Islet precursor cell (in vitro differentiated cells): ENCODE measurements around the gene EPM2AIP1.
"Not testable (repeated sequence)": the region's sequence is repeated elsewhere in the genome, so short reads cannot be mapped to it uniquely, and the experiment has no call there.

Source experiments
- DNase-seq: peaks from one replicate; pipeline ENCODE4 v3.0.0-alpha.2; 2018

The EPM2AIP1 gene

DNA sequence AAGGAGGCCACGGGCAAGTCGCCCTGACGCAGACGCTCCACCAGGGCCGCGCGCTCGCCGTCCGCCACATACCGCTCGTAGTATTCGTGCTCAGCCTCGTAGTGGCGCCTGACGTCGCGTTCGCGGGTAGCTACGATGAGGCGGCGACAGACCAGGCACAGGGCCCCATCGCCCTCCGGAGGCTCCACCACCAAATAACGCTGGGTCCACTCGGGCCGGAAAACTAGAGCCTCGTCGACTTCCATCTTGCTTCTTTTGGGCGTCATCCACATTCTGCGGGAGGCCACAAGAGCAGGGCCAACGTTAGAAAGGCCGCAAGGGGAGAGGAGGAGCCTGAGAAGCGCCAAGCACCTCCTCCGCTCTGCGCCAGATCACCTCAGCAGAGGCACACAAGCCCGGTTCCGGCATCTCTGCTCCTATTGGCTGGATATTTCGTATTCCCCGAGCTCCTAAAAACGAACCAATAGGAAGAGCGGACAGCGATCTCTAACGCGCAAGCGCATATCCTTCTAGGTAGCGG lies at the start of gene EPM2AIP1:
Gene EPM2AIP1, minus strand, starts transcription at position 326 of the 520 bp plus-strand sequence. Its CDS starts 54 bp downstream, at position 272.
- peak; percentile 100 for DNase-seq

DNA sequence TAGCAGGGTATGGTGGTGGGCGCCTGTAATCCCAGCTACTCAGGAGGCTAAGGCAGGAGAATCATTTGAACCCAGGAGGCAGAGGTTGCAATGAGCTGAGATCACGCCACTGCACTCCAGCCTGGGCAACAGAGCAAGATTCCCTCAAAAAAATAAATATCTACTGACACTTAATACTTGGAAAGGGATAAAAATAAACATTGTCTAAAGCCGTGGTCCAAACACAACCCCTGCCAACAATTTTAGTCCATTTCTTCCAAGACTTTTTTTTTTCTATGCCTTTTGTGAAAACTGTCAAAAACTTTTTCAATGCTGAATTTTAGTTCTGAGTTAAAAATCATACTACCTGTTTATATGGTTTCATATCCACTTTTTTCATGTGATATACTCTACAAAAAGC lies 49.8 kb upstream of the EPM2AIP1 start:
- DNase-seq, result not testable (repeated sequence)

DNA sequence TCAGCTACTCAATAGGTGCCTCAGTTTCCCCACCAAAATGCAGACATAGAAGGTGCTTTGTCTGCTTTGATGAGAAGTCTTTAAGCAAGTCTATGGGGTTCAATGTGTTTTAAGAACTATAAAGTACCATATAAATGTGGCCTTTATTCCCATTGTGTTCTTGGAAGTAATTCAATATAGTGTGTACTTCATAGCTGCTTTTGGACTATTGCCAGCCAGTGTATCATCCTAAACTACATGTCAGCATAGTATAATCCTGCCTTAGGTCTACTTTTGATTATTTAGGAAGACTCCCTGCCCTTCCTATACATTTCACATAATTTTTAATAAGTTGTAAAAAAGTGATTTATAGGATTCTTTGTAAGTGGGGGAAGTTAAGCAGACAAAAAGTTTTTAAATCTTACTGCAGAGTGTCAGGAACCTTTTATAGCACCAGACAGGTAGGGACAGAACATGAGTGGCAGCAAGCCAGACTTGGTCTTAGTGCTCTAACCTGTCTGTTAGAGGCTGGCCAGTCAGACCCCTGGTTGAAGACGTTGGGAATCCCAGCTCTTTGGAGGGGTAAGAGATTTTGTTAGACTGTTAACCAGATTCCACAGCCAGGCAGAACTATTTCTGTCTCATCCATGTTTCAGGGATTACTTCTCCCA lies 48.7 kb upstream of the EPM2AIP1 start:
- no peak for DNase-seq

DNA sequence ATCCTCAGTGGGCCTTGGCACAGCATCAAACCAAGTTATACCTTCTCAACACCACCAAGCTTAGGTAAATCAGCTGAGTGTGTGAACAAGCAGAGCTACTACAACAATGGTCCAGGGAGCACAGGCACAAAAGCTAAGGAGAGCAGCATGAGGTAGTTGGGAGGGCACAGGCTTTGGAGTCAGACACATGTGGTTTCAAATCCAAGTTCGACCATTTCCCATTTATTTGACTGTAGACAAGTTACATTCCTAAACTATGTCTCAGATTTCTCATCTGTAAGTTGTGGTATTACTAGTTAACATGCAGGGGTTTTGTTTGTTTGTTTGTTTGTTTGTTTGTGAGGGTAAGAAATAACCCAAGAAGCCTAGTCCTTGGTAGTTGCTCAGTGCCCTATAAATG lies 47.3 kb upstream of the EPM2AIP1 start:
- DNase-seq, result no peak

DNA sequence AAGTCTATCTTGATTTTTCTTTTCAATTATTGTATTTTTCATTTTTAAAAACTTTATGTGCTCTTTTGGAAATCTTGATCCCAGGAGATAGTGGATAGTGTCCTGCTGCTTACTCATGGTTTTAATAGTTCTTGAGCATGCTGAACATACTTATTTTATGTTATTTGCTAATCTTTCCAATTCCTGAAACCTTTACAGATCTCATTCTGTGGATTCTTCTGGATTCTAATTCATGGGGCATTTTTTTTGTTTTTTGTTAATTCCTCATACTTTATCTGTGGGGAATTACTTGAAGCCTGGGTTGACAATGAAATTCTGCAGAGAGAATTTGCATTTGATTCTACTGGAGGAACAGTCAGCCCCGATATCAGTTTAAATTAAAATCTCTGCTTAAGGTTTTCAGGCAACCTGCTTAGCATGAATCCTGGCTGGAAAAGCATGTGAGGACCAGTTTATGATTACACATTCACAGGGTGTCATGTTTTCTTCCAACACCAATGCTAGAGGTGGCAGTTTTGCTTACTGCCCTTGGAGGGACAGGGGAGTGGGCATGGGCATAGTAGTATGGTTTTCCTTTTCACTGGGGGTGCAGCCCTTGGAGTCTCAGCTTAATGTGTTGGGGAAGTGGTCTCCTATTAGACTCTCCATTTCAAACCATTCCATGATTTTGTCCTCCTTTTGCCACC lies 46.4 kb upstream of the EPM2AIP1 start:
- DNase-seq, result no peak

DNA sequence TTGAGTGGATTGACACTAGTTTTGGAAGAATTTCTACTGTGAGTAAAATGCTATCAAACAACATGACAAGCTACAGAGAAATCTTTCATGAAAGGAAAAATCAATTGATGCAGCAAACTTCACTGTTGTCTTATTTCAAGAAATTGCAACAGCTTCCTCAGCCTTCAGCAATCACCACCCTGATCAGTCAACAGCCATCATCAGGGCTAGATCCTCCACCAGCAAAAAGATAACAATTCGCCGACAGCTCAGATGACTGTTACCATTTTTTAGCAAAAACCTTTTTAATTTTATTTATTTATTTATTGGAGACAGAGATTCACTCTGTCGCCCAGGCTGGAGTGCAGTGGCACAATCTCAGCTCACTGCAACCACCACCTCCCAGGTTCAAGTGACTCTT lies 44.4 kb upstream of the EPM2AIP1 start:
- no peak for DNase-seq

DNA sequence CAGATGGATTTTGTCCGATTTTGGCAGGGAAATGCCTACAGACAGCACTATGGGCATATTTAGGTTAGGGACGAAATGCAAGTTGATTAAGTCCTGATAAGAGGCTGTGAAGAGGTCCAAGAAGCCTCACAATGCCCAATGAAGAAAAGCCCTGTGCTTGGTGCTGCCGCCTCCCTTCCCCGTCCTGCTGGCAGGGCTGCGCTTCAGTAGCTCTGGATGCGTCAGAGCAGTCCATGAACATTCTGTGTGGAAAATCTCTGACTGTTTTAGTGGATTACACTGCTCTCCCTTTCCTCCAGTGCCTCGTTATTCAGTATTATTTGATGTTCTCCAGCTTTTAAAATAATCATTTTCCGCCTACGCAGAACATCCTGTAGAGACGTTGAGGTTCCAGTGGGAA lies 40.0 kb upstream of the EPM2AIP1 start:
- DNase-seq, result no peak

DNA sequence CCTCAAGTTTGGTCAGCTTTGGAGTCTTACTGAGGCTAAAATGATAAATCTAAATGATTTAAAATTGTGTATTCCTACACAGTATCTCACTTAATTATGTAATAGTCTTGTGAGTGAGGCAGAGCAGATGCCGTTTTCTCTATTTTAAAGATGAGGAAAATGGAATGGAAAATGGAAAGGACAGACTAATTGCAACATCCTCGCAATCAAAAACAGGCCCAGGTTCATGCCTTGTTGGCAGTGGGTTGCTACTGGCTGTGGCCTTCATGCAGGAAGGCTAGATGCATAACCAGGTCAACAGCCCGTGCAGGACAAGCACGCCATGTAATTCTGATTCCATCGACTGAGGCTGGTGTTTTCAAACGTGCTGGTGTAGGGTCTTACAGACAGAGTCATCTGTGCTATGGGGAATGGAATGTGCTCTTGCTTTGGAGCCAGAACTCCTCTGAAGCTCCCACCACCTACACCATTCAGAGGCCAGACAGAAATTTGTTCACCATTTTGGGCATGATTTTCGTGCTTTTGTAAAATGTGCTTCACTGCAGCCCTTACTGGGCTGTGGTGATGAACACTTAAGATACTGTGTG lies 38.3 kb upstream of the EPM2AIP1 start:
- no peak for DNase-seq

DNA sequence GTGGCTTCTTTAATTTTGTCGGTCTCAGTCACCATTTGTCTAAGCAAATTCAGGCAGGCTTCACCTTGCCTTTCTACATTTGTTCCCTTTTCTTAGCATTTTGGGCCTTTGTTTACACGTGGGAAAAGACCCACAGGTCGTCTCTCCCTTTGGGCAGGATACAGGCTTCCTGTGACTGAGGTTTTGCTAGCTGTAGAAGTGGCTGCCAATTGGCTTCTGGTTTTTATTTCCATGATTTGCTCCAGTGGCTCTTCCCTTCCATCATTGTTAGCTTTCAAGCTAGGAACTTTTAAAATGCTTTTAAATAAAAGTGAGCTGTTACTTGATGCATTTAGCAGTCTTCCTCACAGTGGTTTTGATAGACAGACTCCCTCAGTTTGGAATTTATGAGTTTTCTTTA lies 37.7 kb upstream of the EPM2AIP1 start:
- DNase-seq, result no peak

DNA sequence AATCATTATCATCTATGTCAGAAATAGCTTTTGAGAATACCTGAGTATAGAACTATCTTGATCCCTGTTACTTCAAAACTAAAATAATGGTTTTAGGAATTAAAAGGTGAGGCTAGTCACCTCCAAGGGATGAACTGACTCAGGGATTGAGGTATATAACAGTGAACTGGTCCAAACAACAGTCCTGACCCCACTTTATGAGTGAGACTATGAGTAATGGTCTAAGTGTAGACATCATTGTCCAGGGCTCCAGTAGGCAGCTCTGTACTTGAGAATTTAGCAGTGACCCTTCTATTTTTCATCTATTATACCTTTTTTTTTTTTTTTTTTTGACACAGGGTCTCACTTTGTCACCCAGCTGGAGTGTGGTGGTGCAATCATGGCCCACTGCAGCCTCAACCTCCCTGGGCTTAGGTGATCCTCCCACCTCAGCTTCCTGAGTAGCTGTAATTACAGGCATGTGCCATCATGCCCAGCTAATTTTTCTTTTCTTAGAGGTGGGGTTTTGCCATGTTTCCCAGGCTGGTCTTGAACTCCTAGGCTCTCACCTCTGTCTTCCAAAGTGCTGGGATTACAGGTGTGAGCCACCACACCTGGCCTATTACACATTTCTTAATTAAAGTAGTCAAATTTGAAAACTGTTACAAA lies 36.7 kb upstream of the EPM2AIP1 start:
- no peak for DNase-seq

DNA sequence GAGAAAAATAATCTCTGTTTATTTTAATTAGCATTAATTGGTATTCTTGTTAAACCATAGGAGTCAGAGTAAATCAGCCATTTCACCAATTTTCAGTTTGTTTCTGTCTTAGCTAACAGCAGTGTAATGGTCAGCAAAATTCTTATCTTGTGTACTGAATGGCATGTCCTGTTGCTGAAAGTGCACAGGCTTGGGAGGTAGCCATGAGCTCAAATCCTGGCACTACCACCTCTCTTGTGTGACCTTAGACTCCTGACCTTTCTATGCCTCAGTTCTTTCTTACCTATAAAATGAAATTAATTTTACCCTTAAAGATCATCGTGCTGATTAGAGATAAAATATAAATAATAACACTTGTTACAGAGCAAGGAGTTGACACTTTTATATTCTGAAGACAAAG lies 36.2 kb upstream of the EPM2AIP1 start:
- no peak for DNase-seq

DNA sequence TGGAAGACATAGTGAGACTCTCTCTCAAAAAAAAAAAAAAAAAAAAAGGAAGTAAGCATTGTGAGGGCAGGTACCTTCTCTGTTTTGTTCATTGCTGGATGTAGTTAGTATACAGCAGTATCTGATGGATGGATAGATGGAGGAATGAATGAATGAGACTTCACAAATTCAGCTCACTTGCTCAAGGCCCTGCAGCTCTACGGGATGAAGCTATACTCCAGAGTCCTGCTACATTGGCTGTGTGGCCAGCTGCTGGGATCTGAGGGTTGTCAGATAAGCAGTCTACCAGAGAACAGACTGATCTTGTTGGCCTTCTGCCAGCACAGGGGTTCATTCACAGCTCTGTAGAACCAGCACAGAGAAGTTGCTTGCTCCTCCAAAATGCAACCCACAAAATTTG lies 35.4 kb upstream of the EPM2AIP1 start:
- no peak for DNase-seq

DNA sequence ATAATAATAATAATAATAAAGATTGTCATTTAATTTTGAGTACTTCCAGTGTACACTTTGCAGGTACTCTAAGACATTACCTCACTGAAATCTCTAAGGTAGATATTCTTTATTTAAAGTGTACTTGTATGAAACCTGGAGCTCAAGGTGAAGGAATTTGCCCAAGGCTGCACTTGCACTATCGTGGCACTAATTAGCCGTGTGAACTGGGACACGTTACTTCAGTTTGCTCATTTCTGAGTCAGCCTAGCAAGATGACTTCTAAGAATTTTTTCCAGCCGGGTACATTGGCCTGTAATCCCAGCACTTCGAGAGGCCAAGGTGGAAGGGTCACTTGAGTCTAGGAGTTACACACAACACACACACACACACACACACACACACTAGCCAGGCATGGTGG lies 33.9 kb upstream of the EPM2AIP1 start:
- DNase-seq, result no peak

DNA sequence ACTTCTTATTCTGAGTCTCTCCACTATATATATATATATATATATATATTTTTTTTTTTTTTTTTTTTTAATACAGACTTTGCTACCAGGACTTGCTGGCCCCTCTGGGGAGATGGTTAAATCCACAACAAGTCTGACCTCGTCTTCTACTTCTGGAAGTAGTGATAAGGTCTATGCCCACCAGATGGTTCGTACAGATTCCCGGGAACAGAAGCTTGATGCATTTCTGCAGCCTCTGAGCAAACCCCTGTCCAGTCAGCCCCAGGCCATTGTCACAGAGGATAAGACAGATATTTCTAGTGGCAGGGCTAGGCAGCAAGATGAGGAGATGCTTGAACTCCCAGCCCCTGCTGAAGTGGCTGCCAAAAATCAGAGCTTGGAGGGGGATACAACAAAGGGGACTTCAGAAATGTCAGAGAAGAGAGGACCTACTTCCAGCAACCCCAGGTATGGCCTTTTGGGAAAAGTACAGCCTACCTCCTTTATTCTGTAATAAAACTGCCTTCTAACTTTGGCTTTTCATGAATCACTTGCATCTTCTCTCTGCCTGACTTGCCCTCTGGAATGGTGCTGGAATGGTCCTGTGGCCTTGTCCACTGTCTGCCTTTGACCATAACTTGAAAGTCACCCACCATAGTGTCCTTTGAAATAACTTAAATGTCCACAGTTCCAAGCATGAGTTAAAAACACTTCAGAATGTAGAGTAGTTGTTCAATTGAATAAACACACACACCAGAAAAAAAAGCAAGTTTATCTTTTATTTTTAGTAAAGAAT lies 32.8 kb upstream of the EPM2AIP1 start:
- DNase-seq, result no peak

DNA sequence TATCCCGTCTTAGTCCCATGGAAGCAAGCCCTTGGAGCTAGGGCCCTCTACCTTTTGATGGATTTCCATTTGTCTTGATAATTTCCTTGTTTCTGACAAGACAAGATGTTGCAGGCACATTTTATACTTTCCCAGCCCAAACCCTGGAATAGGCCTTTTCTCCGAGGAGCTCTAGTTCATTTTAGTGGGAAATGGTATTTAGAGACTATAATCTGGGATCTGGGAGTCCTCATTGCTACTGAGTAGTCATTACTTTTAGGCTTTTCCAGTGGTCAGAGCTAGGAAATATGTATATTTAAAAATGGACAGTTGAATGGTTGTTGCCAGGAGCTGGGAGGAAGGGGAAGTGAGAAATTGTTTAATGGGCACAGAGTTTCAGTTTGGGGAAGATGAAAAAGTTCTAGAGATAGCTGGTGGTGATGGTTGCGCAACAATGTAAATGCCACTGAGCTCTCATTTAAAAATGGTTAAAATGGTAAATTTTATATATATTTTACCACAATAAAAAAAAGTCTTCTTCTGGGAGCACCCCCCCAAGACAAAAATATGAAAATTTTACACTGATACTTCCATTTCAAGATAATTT lies 32.0 kb upstream of the EPM2AIP1 start:
- DNase-seq, result no peak

DNA sequence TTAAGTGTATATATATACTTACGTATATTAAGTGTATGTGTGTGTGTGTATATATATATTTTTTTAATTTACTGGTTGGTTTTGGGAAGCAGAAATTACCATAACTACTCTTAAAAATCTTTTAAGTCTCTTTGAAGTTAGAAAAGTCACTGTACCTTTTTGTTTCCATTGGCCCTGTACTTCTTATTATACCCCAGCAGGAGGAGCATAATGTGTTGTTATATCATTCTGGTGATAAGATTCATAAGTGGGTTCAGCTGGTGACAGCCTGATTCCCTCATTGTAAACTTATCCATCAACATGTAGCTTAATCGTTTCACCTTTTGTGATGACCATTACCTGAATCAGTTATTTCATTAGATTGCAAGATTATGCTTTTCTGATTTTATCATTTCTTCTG lies 31.2 kb upstream of the EPM2AIP1 start:
- no peak for DNase-seq

DNA sequence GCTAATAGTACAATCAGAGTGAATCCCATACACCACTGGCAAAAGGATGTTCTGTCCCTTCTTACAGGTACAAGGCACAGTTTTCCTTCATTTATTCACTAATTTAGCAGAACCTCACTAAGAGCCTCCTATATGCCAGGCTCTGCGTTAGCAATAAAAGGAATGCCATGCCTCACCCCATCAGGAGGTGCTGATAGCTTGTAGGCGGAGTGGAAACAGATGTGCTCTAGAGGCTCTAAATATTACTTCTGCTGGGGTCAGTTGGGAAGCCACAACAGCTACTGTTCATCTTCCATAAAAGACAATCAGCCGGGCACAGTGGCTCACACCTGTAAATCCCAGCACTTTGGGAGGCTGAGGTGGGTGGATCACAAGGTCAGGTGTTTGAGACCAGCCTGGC lies 24.8 kb upstream of the EPM2AIP1 start:
- no peak for DNase-seq

DNA sequence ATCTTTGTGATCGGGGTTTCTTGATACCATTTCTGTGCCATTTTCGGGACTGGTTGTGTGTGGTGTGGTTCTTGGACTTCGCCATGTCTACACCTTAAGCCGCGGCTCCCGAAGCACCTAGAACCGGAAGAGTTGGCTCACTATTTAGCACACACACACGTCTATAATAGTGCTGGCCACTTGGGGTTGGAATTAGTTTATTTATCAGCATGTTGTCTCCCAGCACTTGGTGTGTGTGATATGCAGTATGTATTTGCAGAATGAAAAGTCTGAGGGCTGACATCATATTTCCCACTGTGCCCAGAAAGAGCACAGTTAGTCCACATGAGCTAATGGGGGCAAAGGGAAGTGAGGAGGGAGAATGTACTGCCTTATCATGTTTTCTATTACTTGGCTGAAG lies 24.0 kb upstream of the EPM2AIP1 start:
- no peak for DNase-seq

DNA sequence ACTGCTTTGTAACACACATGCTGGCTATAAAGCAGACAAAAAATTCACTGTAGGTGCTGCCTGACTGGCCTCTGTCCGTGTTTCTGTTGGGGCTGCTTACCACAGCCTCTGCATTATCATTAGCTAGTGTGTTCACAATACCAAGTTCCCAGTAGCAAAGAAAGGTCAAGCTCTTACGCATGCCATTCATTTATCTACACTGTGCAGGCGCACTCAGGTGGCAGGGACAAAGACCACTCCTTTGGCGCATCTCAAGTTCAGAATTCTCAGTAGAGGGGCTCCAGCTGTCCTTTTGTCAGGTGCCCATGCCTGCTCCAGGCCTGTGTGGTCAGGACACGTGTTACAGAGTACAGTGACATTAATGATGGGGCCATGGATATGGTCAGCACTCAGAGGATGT lies 22.7 kb upstream of the EPM2AIP1 start:
- no peak for DNase-seq

DNA sequence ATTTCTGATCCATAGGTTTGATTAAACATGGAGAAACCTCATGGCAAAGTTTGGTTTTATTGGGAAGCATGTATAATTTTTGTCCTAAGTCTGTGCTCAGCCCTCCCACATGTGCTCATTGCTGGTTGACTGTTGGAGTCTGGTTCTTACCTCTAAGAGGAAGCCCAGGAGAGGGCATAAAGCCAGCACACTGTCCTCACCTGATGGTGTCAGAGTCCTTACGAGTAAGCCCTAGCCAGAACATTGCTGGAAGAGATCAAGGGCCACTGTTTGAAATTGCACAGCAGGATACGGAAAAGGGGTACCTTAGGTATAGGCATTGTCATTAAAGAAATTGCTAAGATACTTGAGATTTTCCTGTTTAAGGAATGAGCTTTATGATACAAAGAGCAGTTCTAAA lies 21.7 kb upstream of the EPM2AIP1 start:
- no peak for DNase-seq

DNA sequence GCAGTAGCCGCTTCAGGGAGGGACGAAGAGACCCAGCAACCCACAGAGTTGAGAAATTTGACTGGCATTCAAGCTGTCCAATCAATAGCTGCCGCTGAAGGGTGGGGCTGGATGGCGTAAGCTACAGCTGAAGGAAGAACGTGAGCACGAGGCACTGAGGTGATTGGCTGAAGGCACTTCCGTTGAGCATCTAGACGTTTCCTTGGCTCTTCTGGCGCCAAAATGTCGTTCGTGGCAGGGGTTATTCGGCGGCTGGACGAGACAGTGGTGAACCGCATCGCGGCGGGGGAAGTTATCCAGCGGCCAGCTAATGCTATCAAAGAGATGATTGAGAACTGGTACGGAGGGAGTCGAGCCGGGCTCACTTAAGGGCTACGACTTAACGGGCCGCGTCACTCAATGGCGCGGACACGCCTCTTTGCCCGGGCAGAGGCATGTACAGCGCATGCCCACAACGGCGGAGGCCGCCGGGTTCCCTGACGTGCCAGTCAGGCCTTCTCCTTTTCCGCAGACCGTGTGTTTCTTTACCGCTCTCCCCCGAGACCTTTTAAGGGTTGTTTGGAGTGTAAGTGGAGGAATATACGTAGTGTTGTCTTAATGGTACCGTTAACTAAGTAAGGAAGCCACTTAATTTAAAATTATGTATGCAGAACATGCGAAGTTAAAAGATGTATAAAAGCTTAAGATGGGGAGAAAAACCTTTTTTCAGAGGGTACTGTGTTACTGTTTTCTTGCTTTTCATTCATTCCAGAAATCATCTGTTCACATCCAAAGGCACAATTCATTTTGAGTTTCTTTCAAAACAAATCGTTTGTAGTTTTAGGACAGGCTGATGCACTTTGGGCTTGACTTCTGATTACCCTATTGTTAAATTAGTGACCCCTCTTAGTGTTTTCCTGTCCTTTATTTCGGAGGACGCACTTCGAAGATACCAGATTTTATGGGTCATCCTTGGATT lies 674 bp upstream of the EPM2AIP1 start, which contains the start of gene MLH1:
Gene MLH1, plus strand, starts transcription at position 193 of the 958 bp plus-strand sequence. Its CDS starts 30 bp downstream, at position 223.
- peak; percentile 94 for DNase-seq
